ENCODE data around the gene CLIP1.

GRCh38 chr12:122303068-122303467 lies 119.4 kb downstream of the CLIP1 start:
- TF ChIP-seq CTCF (optimal IDR thresholded peaks at IDR 0.05 in 1 of 3, IDR thresholded peaks at IDR 0.05 in 1 of 3, conservative IDR thresholded peaks at IDR 0.05 in 1 of 3; ENCODE audit: extremely low read depth in 1 of 3, insufficient read depth in 2 of 3, low read length in 3 of 3) = no peak
- TF ChIP-seq EZH2 (IDR thresholded peaks at IDR 0.05; ENCODE audit: low read length) = no peak
